ENCODE data around the gene MYOCOS.
"Not testable (repeated sequence)": the region's sequence is repeated elsewhere in the genome, so short reads cannot be mapped to it uniquely, and the experiment has no call there.

MYOCOS gene

GRCh38 chr1:171597203-171597602, 24.8 kb upstream of the MYOCOS start:
- Histone ChIP-seq H3K79me2 (ENCODE audit: control insufficient read depth, low read length) (no peaks in the 10 kb centered on the region), H3F3A (ENCODE audit: control insufficient read depth, insufficient read depth) (peaks cover 17% of the 10 kb centered on the region), H4K20me1 (ENCODE audit: control insufficient read depth, insufficient read depth, low read depth, low read length) (no peaks in the 10 kb centered on the region), H3K4me3 (ENCODE audit: low read length) (no peak overlapping the region), H3K27me3 (ENCODE audit: control insufficient read depth, low read length) (no peaks in the 10 kb centered on the region), H3K4me2 (ENCODE audit: low read length) (no peak overlapping the region), H3K9me3 (ENCODE audit: control insufficient read depth, insufficient read depth, low read length) (no peaks in the 10 kb centered on the region), H3K4me1 (ENCODE audit: control insufficient read depth, low read length) (no peaks in the 10 kb centered on the region), H3K27ac (ENCODE audit: low read depth, low read length) (no peak overlapping the region), H3K9me2 (replicated peaks; ENCODE audit: control insufficient read depth, low read length) (no peaks in the 10 kb centered on the region), H3K36me3 (ENCODE audit: control insufficient read depth, low read length) (peaks cover 13% of the 10 kb centered on the region)
- TF ChIP-seq CTCF (IDR thresholded peaks at IDR 0.05; ENCODE audit: low read depth, low read length, poor library complexity, severe bottlenecking), result no peak
- no peak for TF ChIP-seq EZH2phosphoT487 (IDR thresholded peaks at IDR 0.05; ENCODE audit: borderline replicate concordance, low read length)

GRCh38 chr1:171600310-171600709, 21.7 kb upstream of the MYOCOS start:
- H3K9me2 ChIP-seq (replicated peaks; ENCODE audit: control insufficient read depth, low read length); H3K4me2 ChIP-seq (ENCODE audit: low read length); H3K27ac ChIP-seq (ENCODE audit: low read depth, low read length); H3K27me3 ChIP-seq (ENCODE audit: control insufficient read depth, low read length); H3K4me3 ChIP-seq (ENCODE audit: low read length); H3K4me1 ChIP-seq (ENCODE audit: control insufficient read depth, low read length); H3K9me3 ChIP-seq (ENCODE audit: control insufficient read depth, insufficient read depth, low read length); H4K20me1 ChIP-seq (ENCODE audit: control insufficient read depth, insufficient read depth, low read depth, low read length); H3K36me3 ChIP-seq (ENCODE audit: control insufficient read depth, low read length); H3K79me2 ChIP-seq (ENCODE audit: control insufficient read depth, low read length): not testable (repeated sequence)
- H3F3A ChIP-seq (ENCODE audit: control insufficient read depth, insufficient read depth), result peaks cover 17% of the 10 kb centered on the region

GRCh38 chr1:171600862-171601261, 21.2 kb upstream of the MYOCOS start:
- no peak overlapping the region for H3K4me2 ChIP-seq (ENCODE audit: low read length)
- no peaks in the 10 kb centered on the region for H3K79me2 ChIP-seq (ENCODE audit: control insufficient read depth, low read length)
- TF ChIP-seq CTCF (IDR thresholded peaks at IDR 0.05; ENCODE audit: low read depth, low read length, poor library complexity, severe bottlenecking) (no peak), EZH2phosphoT487 (IDR thresholded peaks at IDR 0.05; ENCODE audit: borderline replicate concordance, low read length) (no peak)
- no peak overlapping the region for H3K27ac ChIP-seq (ENCODE audit: low read depth, low read length)
- no peaks in the 10 kb centered on the region for H3K36me3 ChIP-seq (ENCODE audit: control insufficient read depth, low read length)
- peaks cover 16% of the 10 kb centered on the region for H3F3A ChIP-seq (ENCODE audit: control insufficient read depth, insufficient read depth)
- H3K4me1 ChIP-seq (ENCODE audit: control insufficient read depth, low read length), result no peaks in the 10 kb centered on the region
- no peak overlapping the region for H3K4me3 ChIP-seq (ENCODE audit: low read length)
- no peaks in the 10 kb centered on the region for H3K9me2 ChIP-seq (replicated peaks; ENCODE audit: control insufficient read depth, low read length)
- no peaks in the 10 kb centered on the region for H3K9me3 ChIP-seq (ENCODE audit: control insufficient read depth, insufficient read depth, low read length)
- H4K20me1 ChIP-seq (ENCODE audit: control insufficient read depth, insufficient read depth, low read depth, low read length), result no peaks in the 10 kb centered on the region
- no peaks in the 10 kb centered on the region for H3K27me3 ChIP-seq (ENCODE audit: control insufficient read depth, low read length)

- H3K4me1 ChIP-seq (ENCODE audit: control insufficient read depth, low read length); H3F3A ChIP-seq (ENCODE audit: control insufficient read depth, insufficient read depth); H3K4me3 ChIP-seq (ENCODE audit: low read length); H4K20me1 ChIP-seq (ENCODE audit: control insufficient read depth, insufficient read depth, low read depth, low read length); H3K9me2 ChIP-seq (replicated peaks; ENCODE audit: control insufficient read depth, low read length); H3K9me3 ChIP-seq (ENCODE audit: control insufficient read depth, insufficient read depth, low read length); H3K4me2 ChIP-seq (ENCODE audit: low read length); H3K79me2 ChIP-seq (ENCODE audit: control insufficient read depth, low read length); H3K27ac ChIP-seq (ENCODE audit: low read depth, low read length); H3K27me3 ChIP-seq (ENCODE audit: control insufficient read depth, low read length); H3K36me3 ChIP-seq (ENCODE audit: control insufficient read depth, low read length): not testable (repeated sequence)
Observed at GRCh38 chr1:171603042-171603441, 19.0 kb upstream of the MYOCOS start.
